GM19463 (cell line): ENCODE measurements around the gene BCAP31.
"Not testable (repeated sequence)": the region's sequence is repeated elsewhere in the genome, so short reads cannot be mapped to it uniquely, and the experiment has no call there.

ENCODE experiments used
- ATAC-seq: cut with Tn5 transposase; IDR thresholded peaks from one replicate; pipeline ENCODE4 v1.9.1; 2021; ENCODE audit warnings: mild to moderate bottlenecking, moderate library complexity; ENCODE audit not compliant: unreplicated experiment

The BCAP31 gene

GRCh38 chrX:153736071-153736820, 12.1 kb upstream of the BCAP31 start:
- ATAC-seq, result no peak

- no peak for ATAC-seq
Observed at GRCh38 chrX:153735274-153735673, 11.1 kb upstream of the BCAP31 start.

GRCh38 chrX:153734871-153735270, 10.7 kb upstream of the BCAP31 start:
- no peak for ATAC-seq

- ATAC-seq, result no peak
Observed at GRCh38 chrX:153733651-153734240, 9.6 kb upstream of the BCAP31 start.

- ATAC-seq, result no peak
Observed at GRCh38 chrX:153732401-153732800, 8.2 kb upstream of the BCAP31 start.

DNA sequence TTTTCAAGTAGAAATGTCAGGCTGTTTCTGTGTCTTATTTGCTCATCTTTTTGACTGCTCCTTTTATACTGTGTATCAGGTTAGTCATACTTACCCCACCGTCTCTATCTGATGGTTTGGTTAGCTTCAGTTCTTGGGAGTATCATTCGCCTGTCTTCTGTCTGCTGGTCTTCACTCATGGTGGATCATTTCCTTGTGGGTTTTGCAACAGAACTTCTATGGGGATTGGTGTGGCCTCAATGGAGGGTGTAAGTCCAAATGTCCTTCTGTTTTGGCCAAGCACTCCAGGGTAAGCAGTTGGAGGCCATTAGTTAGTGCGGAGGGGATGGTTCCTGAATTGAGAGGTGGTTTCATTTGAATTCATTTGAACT, 7.6 kb upstream of the BCAP31 start:
- no peak for ATAC-seq

- ATAC-seq, result no peak
Observed at GRCh38 chrX:153731117-153731844, 7.1 kb upstream of the BCAP31 start.

DNA sequence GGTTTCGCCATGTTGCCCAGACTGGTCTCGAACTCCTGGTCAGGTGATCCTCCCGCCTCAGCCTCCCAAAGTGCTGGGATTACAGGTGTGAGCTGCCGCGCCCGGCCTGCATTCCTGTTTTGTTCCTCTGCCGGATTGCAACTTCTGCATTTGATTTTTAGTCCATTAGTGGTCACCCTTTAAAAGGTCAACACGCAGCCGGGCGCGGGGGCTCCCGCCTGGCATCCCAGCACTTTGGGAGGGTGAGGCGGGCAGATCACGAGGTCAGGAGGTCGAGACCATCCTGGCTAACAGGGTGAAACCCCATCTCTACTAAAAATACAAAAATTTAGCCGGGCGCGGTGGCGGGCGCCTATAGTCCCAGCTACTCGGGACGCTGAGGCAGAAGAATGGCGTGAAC, 5.9 kb upstream of the BCAP31 start:
- ATAC-seq, result not testable (repeated sequence)

DNA sequence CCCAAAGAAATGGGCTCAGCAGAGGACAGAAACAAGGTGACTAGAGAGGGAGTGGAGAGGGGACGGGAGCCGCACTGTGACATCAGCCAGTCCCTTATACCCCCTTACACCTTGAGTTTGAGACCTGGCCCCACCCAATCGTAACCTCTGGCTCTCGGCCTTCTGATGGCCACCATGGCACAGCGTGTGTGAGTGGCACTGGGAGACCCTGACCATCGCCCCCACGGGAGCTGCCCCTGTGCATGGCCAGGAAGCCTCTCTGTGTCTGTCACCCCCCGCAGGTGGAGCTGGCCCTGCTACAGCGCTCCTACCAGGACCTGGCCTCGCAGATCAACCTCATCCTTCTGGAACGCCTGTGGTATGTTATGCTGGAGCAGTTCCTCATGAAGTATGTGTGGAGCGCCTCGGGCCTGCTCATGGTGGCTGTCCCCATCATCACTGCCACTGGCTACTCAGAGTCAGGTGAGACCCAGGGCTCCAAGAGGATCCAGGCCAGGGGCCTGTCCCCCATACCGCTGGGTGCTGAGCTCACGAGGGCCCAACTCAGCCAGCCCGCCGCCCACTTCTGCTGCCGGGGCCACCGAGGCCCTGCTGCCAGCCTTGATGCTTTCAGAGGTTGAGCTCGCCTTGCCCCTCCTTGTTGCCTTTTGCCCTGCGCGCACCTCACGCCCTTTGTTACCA, 4.9 kb upstream of the BCAP31 start:
- ATAC-seq, result no peak

- no peak for ATAC-seq
Observed at GRCh38 chrX:153728095-153728494, 3.9 kb upstream of the BCAP31 start.

- no peak for ATAC-seq
Observed at GRCh38 chrX:153727123-153727931, 3.1 kb upstream of the BCAP31 start.

DNA sequence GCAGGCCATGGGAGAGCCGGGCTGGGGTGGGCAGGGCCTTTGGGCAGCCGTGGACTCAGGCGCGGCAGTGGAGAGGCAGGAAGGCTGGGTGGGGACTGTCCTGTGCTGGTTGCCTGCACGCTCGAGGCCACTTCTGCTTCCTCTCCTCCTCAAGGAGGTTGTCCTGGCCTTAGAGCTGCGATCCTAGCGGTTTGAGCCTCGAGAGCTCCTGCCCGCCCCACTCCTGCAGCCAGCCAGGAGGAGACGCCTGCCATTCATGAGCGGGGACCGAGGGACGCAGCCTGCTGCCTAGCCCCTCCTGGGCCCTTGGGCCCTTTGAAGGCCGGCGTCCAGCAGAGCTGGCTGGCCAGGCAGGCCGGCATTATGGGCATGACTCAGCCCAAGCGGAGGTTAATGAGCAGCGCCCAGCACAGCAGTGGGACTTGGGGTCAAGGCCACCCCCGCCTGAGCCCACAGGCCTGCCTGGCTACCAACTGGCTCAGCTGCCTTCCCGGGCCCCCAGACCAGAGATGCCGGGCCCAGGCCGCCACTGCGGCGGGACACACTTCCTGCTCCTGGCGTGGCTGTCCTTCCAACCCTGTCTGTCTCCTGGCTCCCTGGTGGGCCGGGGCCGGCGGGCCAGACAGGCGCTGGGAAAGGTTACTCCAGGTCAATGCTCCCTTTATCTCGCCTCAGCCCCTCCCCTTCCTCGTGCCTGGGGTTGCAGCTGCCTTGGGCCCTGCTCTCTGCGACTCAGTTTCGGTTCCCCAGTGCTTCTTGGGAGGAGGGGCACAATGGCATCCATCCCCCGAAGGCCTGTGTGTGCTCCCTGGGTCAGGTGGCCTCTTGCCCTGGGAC, 2.3 kb upstream of the BCAP31 start:
- ATAC-seq, result peak; percentile 49

GRCh38 chrX:153725832-153726285, 1.7 kb upstream of the BCAP31 start:
- no peak for ATAC-seq

- ATAC-seq, result peak; percentile 1
Observed at GRCh38 chrX:153725039-153725831, 1.0 kb upstream of the BCAP31 start.

DNA sequence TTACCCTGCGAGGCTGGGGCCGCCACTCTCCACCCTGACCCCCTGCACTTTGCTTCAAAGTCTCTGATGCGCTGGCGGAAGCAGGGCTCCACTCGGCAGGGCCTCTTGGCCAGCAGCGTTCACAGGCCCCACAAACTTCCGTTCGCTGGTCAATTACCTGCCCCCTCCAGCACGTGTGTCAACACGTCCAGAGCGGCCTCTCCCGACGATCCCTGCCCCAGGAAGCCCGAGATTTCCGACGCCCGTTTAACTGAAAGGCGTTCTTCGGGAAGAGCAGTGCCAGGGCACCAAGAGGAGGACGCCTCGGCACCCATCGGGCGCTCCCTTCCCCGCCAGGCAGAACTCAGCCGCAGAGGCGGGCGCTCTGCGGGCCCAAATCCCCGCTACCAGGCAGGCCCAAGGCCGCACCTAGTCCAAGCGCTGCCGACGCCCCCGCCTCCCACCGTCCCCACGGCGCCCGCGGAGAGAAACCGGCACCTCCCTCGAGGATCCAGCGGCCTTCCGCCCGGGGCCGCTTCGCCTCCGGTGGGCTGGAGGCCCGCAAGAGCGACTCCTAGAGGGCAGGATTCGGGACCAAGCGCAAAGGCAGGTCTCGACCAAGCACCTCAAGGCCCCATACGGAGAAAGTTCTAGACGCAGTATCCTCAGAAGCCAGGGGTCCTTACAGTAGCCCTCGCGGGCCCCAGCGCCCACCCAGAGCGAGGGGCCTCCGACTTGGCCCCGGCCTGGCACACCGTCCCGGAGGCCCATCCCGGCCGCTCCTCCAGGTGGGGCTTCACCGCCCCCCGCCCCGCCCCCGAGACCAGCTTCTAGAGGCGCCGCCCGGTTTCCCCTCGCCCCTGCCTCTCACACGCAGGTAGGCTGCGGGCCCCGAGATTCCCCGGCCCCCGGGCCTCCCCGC, 586 bp downstream of the BCAP31 start:
- ATAC-seq, result peak; percentile 24

DNA sequence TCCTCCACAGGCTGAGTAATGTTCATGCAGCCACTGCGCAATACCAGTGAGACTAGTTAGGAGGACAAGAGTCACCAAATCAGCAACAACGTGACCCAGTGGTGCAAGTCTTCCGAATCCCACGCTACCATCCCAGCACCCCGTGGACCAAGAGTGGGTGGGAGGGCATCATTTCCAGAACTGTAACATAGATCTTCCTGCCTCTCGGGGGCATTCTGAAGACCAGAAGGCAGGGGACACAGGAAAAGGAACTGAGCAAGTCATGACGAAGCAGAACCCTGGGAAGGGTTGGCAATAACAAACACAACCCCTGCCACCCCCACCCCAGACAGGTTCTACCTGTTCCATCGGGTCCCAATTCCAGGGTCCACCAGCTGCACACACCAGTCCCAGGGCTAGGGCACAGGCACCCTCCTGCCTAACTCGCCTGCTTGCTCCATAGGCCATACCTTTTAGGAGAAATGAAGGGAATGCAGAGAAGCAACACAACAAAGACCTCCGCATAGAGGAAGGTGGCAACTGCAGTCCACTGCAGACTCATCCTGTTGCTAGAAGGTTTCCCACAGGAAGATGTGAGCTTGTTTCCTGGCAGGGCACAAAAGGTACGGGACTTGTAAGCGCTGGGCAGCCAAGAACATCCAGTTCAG, 1.4 kb downstream of the BCAP31 start:
- ATAC-seq, result no peak

- no peak for ATAC-seq
Observed at GRCh38 chrX:153719701-153720100, 4.5 kb downstream of the BCAP31 start.
